Body of pancreas (tissue), 4 donors: ENCODE results near the gene SKAP1. TPM values are rescaled to one million over a fixed set of nuclear protein-coding genes. Genes with fewer than 3 reads are reported as not detected.

Source experiments
- ATAC-seq: fragments of 150-250 bp; one replicate; pipeline ENCODE4 v1.9.1; 2016
- DNase-seq, 4 donors: peaks; one replicate each; pipeline ENCODE4 v3.0.0-alpha.2; 2019
- H3K27ac ChIP-seq, 4 donors: fragments of 200-600 bp; sonication (generic); 1 replicate in 3 of 4; 2 replicates in 1 of 4; pipeline versions ENCODE4 v1.5.1 to v1.6.1; 2016 to 2019; ENCODE audit warnings: mild to moderate bottlenecking in 1 of 4, mixed read lengths in 1 of 4, moderate library complexity in 1 of 4
- H3K27me3 ChIP-seq, 2 donors: fragments of 200-600 bp; sonication (generic); one replicate each; pipeline ENCODE4 v1.6.0; 2016; ENCODE audit warnings: mild to moderate bottlenecking in 1 of 2
- H3K36me3 ChIP-seq, 2 donors: fragments of 200-600 bp; sonication (generic); replicated peaks in 1 of 2; 2 replicates each; pipeline ENCODE4 v1.5.1; 2016; ENCODE audit warnings: low read depth in 2 of 2; ENCODE audit not compliant: insufficient read depth in 1 of 2
- H3K4me1 ChIP-seq: fragments of 200-600 bp; sonication (generic); one replicate; pipeline ENCODE4 v1.6.0; 2016
- H3K4me3 ChIP-seq, 2 donors: fragments of 200-600 bp; sonication (generic); 1 replicate in 1 of 2; 2 replicates in 1 of 2; pipeline ENCODE4 v1.5.1; 2016 to 2019
- H3K9me3 ChIP-seq, 3 donors: fragments of 200-600 bp; sonication (generic); 1 replicate in 2 of 3; 2 replicates in 1 of 3; pipeline ENCODE4 v1.5.1; 2016
- CTCF ChIP-seq, 7 experiments: fragments of 450-650 bp in 4 of 7; fragments of 200-600 bp in 3 of 7; sonication (generic) in 3 of 7; IDR thresholded peaks; one replicate each; pipeline ENCODE4 v1.5.1; 2016 to 2019; ENCODE audit warnings: antibody characterized with exemption in 7 of 7
- POLR2A ChIP-seq, 3 donors: fragments of 450-650 bp; IDR thresholded peaks; one replicate each; pipeline ENCODE4 v1.6.1; 2016; ENCODE audit warnings: antibody characterized with exemption in 3 of 3, mild to moderate bottlenecking in 2 of 3
- WGBS, 2 donors: methylation state at CpG; one replicate each; pipeline ENCODE4 v1.1.5; 2017; 5-methylcytosine and 5-hydroxymethylcytosine counted together
- intact Hi-C: fragments of 100-400 bp; cut with DNase I; formaldehyde crosslinking; loops from one replicate; pipeline ENCODE4 v1.15.1; 2023
- total RNA-seq, 2 donors: library from RNA; depleted of rRNA; stranded (reverse); fragments of >200 nt; gene quantifications; one replicate each; pipeline ENCODE4 v1.1.0, GENCODE V29; 2016

SKAP1 gene
- total RNA-seq, 2 donors from 2014 or later = 0.78 to 4.0 TPM

DNA sequence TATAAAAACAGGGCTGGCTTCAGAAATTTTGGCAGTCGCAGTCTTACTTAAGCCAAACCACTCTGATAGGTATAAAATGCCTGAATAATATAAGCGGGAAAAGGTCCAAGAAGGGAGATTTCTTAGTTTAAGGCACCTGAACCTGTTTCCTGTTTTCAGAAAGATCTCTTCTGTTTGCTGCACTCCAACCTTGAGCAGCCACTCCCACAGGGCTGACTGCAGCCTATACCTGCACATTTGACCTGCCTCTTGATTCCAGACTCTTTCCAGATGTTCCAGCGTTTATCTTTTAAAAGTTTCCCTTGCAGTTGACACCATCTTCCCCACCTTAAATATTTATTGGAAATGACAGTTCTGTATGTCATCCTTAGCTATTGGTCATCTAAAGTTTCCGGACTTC, 132.2 kb downstream of the SKAP1 start:
- no peak for DNase-seq
- Histone ChIP-seq H3K27me3 (no peaks in the 10 kb centered on the region), H3K27ac (no peak overlapping the region), H3K9me3 (no peaks in the 10 kb centered on the region), H3K4me3 (no peak overlapping the region), H3K36me3 (no peaks in the 10 kb centered on the region), H3K4me1 (no peaks in the 10 kb centered on the region)
- no peak for ATAC-seq
- WGBS, 2 donors = 62 to 68% methylated on average over 4 of the region's 4 CpGs
- intact Hi-C loops = no loop called here
- TF ChIP-seq POLR2A (IDR thresholded peaks at IDR 0.05) (no peak), CTCF (IDR thresholded peaks at IDR 0.05) (no peak)

GRCh38 chr17:48296453-48296852, 133.6 kb downstream of the SKAP1 start:
- Histone ChIP-seq H3K4me1 (no peaks in the 10 kb centered on the region), H3K9me3 (no peaks in the 10 kb centered on the region), H3K36me3 (no peaks in the 10 kb centered on the region), H3K27ac (no peak overlapping the region), H3K27me3 (no peaks in the 10 kb centered on the region), H3K4me3 (no peak overlapping the region)
- ATAC-seq (no peak), DNase-seq (no peak)
- intact Hi-C loops = no loop called here
- no peak for TF ChIP-seq CTCF (IDR thresholded peaks at IDR 0.05)
- no peak for TF ChIP-seq POLR2A (IDR thresholded peaks at IDR 0.05)
- WGBS, 2 donors = 84 to 86% methylated on average over 2 of the region's 2 CpGs

- ATAC-seq (no peak), DNase-seq (no peak)
- Histone ChIP-seq H3K27ac (peak overlapping the region in 1 of 4 donors; percentile 21), H3K27me3 (no peaks in the 10 kb centered on the region), H3K9me3 (no peaks in the 10 kb centered on the region), H3K4me3 (no peak overlapping the region), H3K36me3 (no peaks in the 10 kb centered on the region), H3K4me1 (no peaks in the 10 kb centered on the region)
- intact Hi-C loops = no loop called here
- 58 to 81% methylated on average over 7 of the region's 7 CpGs for WGBS, 2 donors
- TF ChIP-seq POLR2A (IDR thresholded peaks at IDR 0.05) (no peak), CTCF (IDR thresholded peaks at IDR 0.05) (no peak)
These were observed 134.4 kb downstream of the SKAP1 start for GRCh38 chr17:48295362-48296288.

DNA sequence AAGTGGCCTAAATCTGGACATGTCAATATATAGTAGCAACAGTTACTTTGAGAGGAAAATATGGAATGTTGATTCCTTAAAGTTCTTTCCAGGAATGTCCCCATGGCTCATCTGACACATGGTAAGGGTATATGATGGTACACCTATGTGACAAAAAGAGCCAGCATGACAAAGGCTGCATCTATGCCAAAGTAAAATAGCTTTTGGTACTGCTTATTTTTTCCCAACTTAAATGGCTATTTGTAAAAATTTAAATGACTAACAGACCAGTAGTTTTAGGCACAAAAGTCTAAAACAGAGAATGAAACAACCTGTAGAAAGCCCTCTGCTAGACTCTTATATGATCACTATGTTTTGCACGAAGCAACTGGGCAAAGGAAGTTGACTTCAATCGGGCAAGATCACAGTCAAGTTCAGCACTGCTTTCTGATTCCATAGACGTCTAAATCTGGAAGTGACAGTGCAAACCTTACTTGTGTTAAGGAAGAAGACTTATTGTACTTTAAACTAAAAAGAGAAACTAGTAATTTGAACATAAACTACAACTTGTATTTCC, 135.1 kb downstream of the SKAP1 start:
- Histone ChIP-seq H3K36me3 (no peaks in the 10 kb centered on the region), H3K4me1 (peaks cover 7% of the 10 kb centered on the region), H3K27ac (peak overlapping the region in 1 of 4 donors; percentile 21), H3K9me3 (no peaks in the 10 kb centered on the region), H3K27me3 (no peaks in the 10 kb centered on the region), H3K4me3 (no peak overlapping the region)
- TF ChIP-seq POLR2A (IDR thresholded peaks at IDR 0.05) = no peak
- WGBS, 2 donors = 39 to 56% methylated on average over 3 of the region's 3 CpGs
- intact Hi-C loops = no loop called here
- DNase-seq (no peak), ATAC-seq (no peak)

- no peak overlapping the region for H3K27ac ChIP-seq
- no peaks in the 10 kb centered on the region for H3K27me3 ChIP-seq
- no peak overlapping the region for H3K4me3 ChIP-seq
- peaks cover 7% of the 10 kb centered on the region for H3K4me1 ChIP-seq
- H3K9me3 ChIP-seq = no peaks in the 10 kb centered on the region
- 61% methylated on average over 12 of the region's 12 CpGs for WGBS, 2 donors
- DNase-seq = no peak
- ATAC-seq = no peak
- TF ChIP-seq POLR2A (IDR thresholded peaks at IDR 0.05) (no peak), CTCF (IDR thresholded peaks at IDR 0.05) (no peak)
- intact Hi-C loops = no loop called here
- no peaks in the 10 kb centered on the region for H3K36me3 ChIP-seq
These were observed 135.8 kb downstream of the SKAP1 start for GRCh38 chr17:48294020-48294805.
